C4-2B (cell line): ENCODE results near the gene NALCN.

Source experiments
- ZFX ChIP-seq: fragments of 450-650 bp; IDR thresholded peaks from 2 replicates; pipeline ENCODE4 v1.6.1; 2017
- TF ChIP-seq, protein P1 (sequence below): fragments of 450-650 bp; conservative IDR thresholded peaks from 2 replicates; pipeline ENCODE4 v1.5.1; 2017; ENCODE audit warnings: mild to moderate bottlenecking

- TF ChIP-seq, protein P1, sequence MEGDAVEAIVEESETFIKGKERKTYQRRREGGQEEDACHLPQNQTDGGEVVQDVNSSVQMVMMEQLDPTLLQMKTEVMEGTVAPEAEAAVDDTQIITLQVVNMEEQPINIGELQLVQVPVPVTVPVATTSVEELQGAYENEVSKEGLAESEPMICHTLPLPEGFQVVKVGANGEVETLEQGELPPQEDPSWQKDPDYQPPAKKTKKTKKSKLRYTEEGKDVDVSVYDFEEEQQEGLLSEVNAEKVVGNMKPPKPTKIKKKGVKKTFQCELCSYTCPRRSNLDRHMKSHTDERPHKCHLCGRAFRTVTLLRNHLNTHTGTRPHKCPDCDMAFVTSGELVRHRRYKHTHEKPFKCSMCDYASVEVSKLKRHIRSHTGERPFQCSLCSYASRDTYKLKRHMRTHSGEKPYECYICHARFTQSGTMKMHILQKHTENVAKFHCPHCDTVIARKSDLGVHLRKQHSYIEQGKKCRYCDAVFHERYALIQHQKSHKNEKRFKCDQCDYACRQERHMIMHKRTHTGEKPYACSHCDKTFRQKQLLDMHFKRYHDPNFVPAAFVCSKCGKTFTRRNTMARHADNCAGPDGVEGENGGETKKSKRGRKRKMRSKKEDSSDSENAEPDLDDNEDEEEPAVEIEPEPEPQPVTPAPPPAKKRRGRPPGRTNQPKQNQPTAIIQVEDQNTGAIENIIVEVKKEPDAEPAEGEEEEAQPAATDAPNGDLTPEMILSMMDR = no peak
- TF ChIP-seq ZFX = no peak
These were observed 299.5 kb downstream of the NALCN start for GRCh38 chr13:101116826-101117225.
